HepG2 (cell line): ENCODE results near the gene GALNT18. TPM values are rescaled to one million over a fixed set of nuclear protein-coding genes. Genes with fewer than 3 reads are reported as not detected.

Experiments
- ATAC-seq: fragments of 200-7000 bp; cut with Tn5 transposase; 3 replicates; pipeline ENCODE4 v1.9.1; 2020; ENCODE audit warnings: mild to moderate bottlenecking, moderate library complexity
- BruUV-seq: library from RNA; stranded (reverse); fragments of 400-500 nt; replicated peaks from 2 replicates; lab custom pipeline; 2021; lab: Mats Ljungman, UMichigan
- CTCF ChIA-PET: fragments of 300-600 bp; formaldehyde crosslinking; extraction: SDS; loops from one replicate; lab custom pipeline; 2021; ENCODE audit warnings: low total read pairs, inconsistent platforms, low intra/inter-chr PET ratio; lab: Yijun Ruan, JAX
- POLR2A ChIA-PET: fragments of 350-600 bp; sonication (Branson Sonifier 250); formaldehyde crosslinking; loops from one replicate; lab custom pipeline; 2020; ENCODE audit warnings: antibody characterized with exemption, inconsistent platforms; lab: Yijun Ruan, JAX
- DNase-seq: peaks from one replicate; pipeline ENCODE4 v3.0.0-alpha.2; 2015; ENCODE audit warnings: low spot score
- FAIRE-seq: peaks from 3 replicates; lab custom pipeline; 2011; peaks lifted over from hg19 to GRCh38; lab: Jason Lieb, UNC
- H2AFZ ChIP-seq: one replicate; pipeline ENCODE4 v1.6.1; 2011; ENCODE audit warnings: low read length, inconsistent platforms
- H3K27ac ChIP-seq: fragments of 300-600 bp; 3 replicates; pipeline ENCODE4 v1.8.0; 2011; ENCODE audit warnings: mixed run types, mild to moderate bottlenecking, mixed read lengths, low read length, inconsistent platforms; ENCODE audit not compliant: insufficient read depth; ENCODE audit errors: extremely low read length
- H3K27me3 ChIP-seq, 2 experiments: fragments of 200-600 bp in 1 of 2; 2 replicates in 1 of 2; 3 replicates in 1 of 2; pipeline versions ENCODE4 v1.6.0 to v1.8.0; 2011; ENCODE audit warnings: low read length in 2 of 2, mild to moderate bottlenecking in 2 of 2, moderate library complexity in 2 of 2, inconsistent platforms in 1 of 2; ENCODE audit not compliant: insufficient read depth in 2 of 2, control insufficient read depth in 1 of 2
- H3K36me3 ChIP-seq, 2 experiments: fragments of 200-600 bp in 1 of 2; replicated peaks in 1 of 2; 2 replicates in 1 of 2; 3 replicates in 1 of 2; pipeline versions ENCODE4 v1.5.1 to v1.8.0; 2011; ENCODE audit warnings: low read length in 2 of 2, inconsistent platforms in 1 of 2; ENCODE audit not compliant: insufficient read depth in 2 of 2, control insufficient read depth in 1 of 2
- H3K4me1 ChIP-seq: 2 replicates; pipeline ENCODE4 v1.5.1; 2012; ENCODE audit warnings: low read length, inconsistent platforms; ENCODE audit not compliant: insufficient read depth
- H3K4me2 ChIP-seq: 2 replicates; pipeline ENCODE4 v1.6.0; 2011; ENCODE audit warnings: low read depth, low read length, inconsistent platforms
- H3K4me3 ChIP-seq, 3 experiments: fragments of 200-600 bp in 1 of 3; sonication (generic), shearing (Covaris generic) in 1 of 3; replicated peaks in 1 of 3; 2 replicates each; pipeline ENCODE4 v1.5.1; 2011 to 2016; ENCODE audit warnings: low read length in 3 of 3, inconsistent platforms in 2 of 3, low read depth in 2 of 3, mild to moderate bottlenecking in 2 of 3, control low read depth in 1 of 3, mixed read lengths in 1 of 3; ENCODE audit not compliant: insufficient read depth in 1 of 3
- H3K79me2 ChIP-seq: one replicate; pipeline ENCODE4 v1.6.1; 2011; ENCODE audit warnings: low read length, inconsistent platforms; ENCODE audit not compliant: insufficient read depth
- H3K9ac ChIP-seq: 2 replicates; pipeline ENCODE4 v1.6.0; 2011; ENCODE audit warnings: mild to moderate bottlenecking, low read depth, low read length, inconsistent platforms; ENCODE audit not compliant: insufficient read depth
- H3K9me3 ChIP-seq: 2 replicates; pipeline ENCODE4 v1.5.1; 2012; ENCODE audit warnings: mild to moderate bottlenecking, low read length
- H4K20me1 ChIP-seq: 2 replicates; pipeline ENCODE4 v1.6.0; 2011; ENCODE audit warnings: inconsistent platforms, mild to moderate bottlenecking, low read length, moderate library complexity; ENCODE audit not compliant: insufficient read depth
- ATF7 ChIP-seq, 2 experiments: fragments of 450-650 bp in 1 of 2; sonication (generic) in 1 of 2; formaldehyde crosslinking in 1 of 2; IDR thresholded peaks; 2 replicates each; pipeline versions ENCODE4 v1.4.0 to v1.6.1; 2016 to 2020; ENCODE audit warnings: antibody characterized with exemption in 1 of 2, mild to moderate bottlenecking in 1 of 2, missing genetic modification reagents in 1 of 2
- CC2D1A ChIP-seq: sonication (generic); formaldehyde crosslinking; IDR thresholded peaks from 2 replicates; pipeline ENCODE4 v1.8.1; 2023; ENCODE audit warnings: mild to moderate bottlenecking, missing genetic modification reagents
- FOXO1 ChIP-seq: sonication (generic); formaldehyde crosslinking; IDR thresholded peaks from 2 replicates; pipeline ENCODE4 v1.4.0; 2020; ENCODE audit warnings: missing genetic modification reagents
- MYC ChIP-seq: sonication (generic); formaldehyde crosslinking; IDR thresholded peaks from 2 replicates; pipeline ENCODE4 v1.9.0; 2021; ENCODE audit warnings: missing genetic modification reagents, borderline replicate concordance
- NPAS2 ChIP-seq: sonication (generic); formaldehyde crosslinking; IDR thresholded peaks from 2 replicates; pipeline ENCODE4 v1.8.0; 2022; ENCODE audit warnings: mild to moderate bottlenecking, missing genetic modification reagents, borderline replicate concordance
- PAX8 ChIP-seq: sonication (generic); formaldehyde crosslinking; IDR thresholded peaks from 2 replicates; pipeline ENCODE4 v1.8.0; 2022; ENCODE audit warnings: mild to moderate bottlenecking, missing genetic modification reagents, borderline replicate concordance
- RARA ChIP-seq: IDR thresholded peaks from 2 replicates; pipeline ENCODE4 v1.6.1; 2016; ENCODE audit warnings: missing genetic modification reagents, missing compliant biosample characterization
- ZNF839 ChIP-seq: sonication (generic); formaldehyde crosslinking; IDR thresholded peaks from 2 replicates; pipeline ENCODE4 v1.4.0; 2020; ENCODE audit warnings: missing genetic modification reagents, mild to moderate bottlenecking, borderline replicate concordance
- WGBS: methylation state at CpG from one replicate; pipeline ENCODE4 v1.1.6; 2017; ENCODE audit warnings: low lambda C conversion rate; 5-methylcytosine and 5-hydroxymethylcytosine counted together
- in situ Hi-C: cut with HindIII; loops from 2 replicates; pipeline ENCODE4 v1.10.0; 2017; ENCODE audit warnings: low pct_unique_long_range_greater_than_20kb; ENCODE audit not compliant: extremely low pct_ligation_motif_present
- intact Hi-C: fragments of 100-400 bp; cut with micrococcal nuclease; formaldehyde crosslinking; loops from one replicate; pipeline ENCODE4 v1.10.0; 2022; ENCODE audit not compliant: unreplicated experiment
- polyA plus RNA-seq, 8 experiments: library from polyadenylated mRNA; depleted of rRNA in 3 of 8; stranded (reverse) in 7 of 8; unstranded in 1 of 8; fragments of >200 nt; fragmentation: Illumina TruSeq in 4 of 8; extraction: Trizol in 4 of 8; gene quantifications; 2 replicates each; pipeline versions ENCODE4 v1.2.1 to v1.2.3, GENCODE V29; 2011 to 2016; ENCODE audit warnings: low read depth in 4 of 8, missing spikeins in 1 of 8, mixed read lengths in 1 of 8; ENCODE audit not compliant: insufficient read depth in 1 of 8
- total RNA-seq, 5 experiments: library from RNA; depleted of rRNA; stranded (reverse); fragments of >200 nt; fragmentation: Illumina TruSeq; extraction: Trizol; gene quantifications; 2 replicates each; pipeline ENCODE4 v1.2.3, GENCODE V29; 2016; ENCODE audit warnings: low read depth in 1 of 5
- TF ChIP-seq, protein P1 (sequence below): sonication (generic); formaldehyde crosslinking; IDR thresholded peaks from 2 replicates; pipeline ENCODE4 v1.4.0; 2020; ENCODE audit warnings: missing genetic modification reagents

GALNT18 gene
- total and polyA plus RNA-seq, 2 of the 13 experiments (the other 11 are each of a cell fraction or from before 2014, with no cell fraction given), result 0.11 TPM; not detected in 1

- WGBS, result 20% methylated on average over 1 of the region's 2 CpGs
- ATAC-seq (no peak), FAIRE-seq (no peak), DNase-seq (no peak)
- H3K9ac ChIP-seq, result no peak overlapping the region
- BruUV-seq, result no TSS peak
- intact Hi-C loops (no loop called here), in situ Hi-C loops (no loop called here)
- H2AFZ ChIP-seq, result no peak overlapping the region
- CTCF ChIA-PET, result no interaction called here
- POLR2A ChIA-PET, result no interaction called here
- no peaks in the 10 kb centered on the region for H4K20me1 ChIP-seq
- H3K4me2 ChIP-seq, result no peak overlapping the region
- no peaks in the 10 kb centered on the region for H3K27me3 ChIP-seq
- no peaks in the 10 kb centered on the region for H3K9me3 ChIP-seq
- H3K27ac ChIP-seq, result no peak overlapping the region
- TF ChIP-seq NPAS2 (CRISPR knock-in tag) (no peak), CC2D1A (no peak), ZNF839 (CRISPR knock-in tag) (no peak), RARA (CRISPR knock-in tag) (no peak), MYC (CRISPR knock-in tag) (no peak), ATF7 (IDR thresholded peaks at IDR 0.05) (no peak), ATF7 (CRISPR knock-in tag; IDR thresholded peaks at IDR 0.05) (no peak), FOXO1 (CRISPR knock-in tag) (no peak), PAX8 (CRISPR knock-in tag) (no peak)
- TF ChIP-seq, protein P1, sequence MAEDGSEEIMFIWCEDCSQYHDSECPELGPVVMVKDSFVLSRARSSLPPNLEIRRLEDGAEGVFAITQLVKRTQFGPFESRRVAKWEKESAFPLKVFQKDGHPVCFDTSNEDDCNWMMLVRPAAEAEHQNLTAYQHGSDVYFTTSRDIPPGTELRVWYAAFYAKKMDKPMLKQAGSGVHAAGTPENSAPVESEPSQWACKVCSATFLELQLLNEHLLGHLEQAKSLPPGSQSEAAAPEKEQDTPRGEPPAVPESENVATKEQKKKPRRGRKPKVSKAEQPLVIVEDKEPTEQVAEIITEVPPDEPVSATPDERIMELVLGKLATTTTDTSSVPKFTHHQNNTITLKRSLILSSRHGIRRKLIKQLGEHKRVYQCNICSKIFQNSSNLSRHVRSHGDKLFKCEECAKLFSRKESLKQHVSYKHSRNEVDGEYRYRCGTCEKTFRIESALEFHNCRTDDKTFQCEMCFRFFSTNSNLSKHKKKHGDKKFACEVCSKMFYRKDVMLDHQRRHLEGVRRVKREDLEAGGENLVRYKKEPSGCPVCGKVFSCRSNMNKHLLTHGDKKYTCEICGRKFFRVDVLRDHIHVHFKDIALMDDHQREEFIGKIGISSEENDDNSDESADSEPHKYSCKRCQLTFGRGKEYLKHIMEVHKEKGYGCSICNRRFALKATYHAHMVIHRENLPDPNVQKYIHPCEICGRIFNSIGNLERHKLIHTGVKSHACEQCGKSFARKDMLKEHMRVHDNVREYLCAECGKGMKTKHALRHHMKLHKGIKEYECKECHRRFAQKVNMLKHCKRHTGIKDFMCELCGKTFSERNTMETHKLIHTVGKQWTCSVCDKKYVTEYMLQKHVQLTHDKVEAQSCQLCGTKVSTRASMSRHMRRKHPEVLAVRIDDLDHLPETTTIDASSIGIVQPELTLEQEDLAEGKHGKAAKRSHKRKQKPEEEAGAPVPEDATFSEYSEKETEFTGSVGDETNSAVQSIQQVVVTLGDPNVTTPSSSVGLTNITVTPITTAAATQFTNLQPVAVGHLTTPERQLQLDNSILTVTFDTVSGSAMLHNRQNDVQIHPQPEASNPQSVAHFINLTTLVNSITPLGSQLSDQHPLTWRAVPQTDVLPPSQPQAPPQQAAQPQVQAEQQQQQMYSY (CRISPR knock-in tag), result no peak
- H3K4me3 ChIP-seq, result no peak overlapping the region
- no peaks in the 10 kb centered on the region for H3K36me3 ChIP-seq
- H3K4me1 ChIP-seq, result no peaks in the 10 kb centered on the region
- H3K79me2 ChIP-seq, result no peaks in the 10 kb centered on the region
Measured at GRCh38 chr11:11229647-11230046, 392.2 kb downstream of the GALNT18 start.
